Panc1 (cell line): ENCODE measurements around the gene RWDD4.
A peak's percentile ranks its signal among the peaks of the same experiment; 100 is the strongest.

Experiments
- POLR2AphosphoS5 ChIP-seq: IDR thresholded peaks from 2 replicates; pipeline ENCODE4 v1.6.1; 2012; ENCODE audit warnings: mild to moderate bottlenecking, low read depth, low read length, moderate library complexity
- TF ChIP-seq, protein P1 (sequence below): fragments of 450-650 bp; IDR thresholded peaks from 2 replicates; pipeline ENCODE4 v1.5.1; 2017; ENCODE audit warnings: mild to moderate bottlenecking
- TF ChIP-seq, protein P2 (sequence below), 2 experiments: IDR thresholded peaks; 2 replicates each; pipeline ENCODE4 v1.6.1; 2011 to 2012; ENCODE audit warnings: low read depth in 2 of 2, control low read depth in 1 of 2, low read length in 1 of 2, mild to moderate bottlenecking in 1 of 2, moderate library complexity in 1 of 2; ENCODE audit not compliant: insufficient read depth in 1 of 2

DNA sequence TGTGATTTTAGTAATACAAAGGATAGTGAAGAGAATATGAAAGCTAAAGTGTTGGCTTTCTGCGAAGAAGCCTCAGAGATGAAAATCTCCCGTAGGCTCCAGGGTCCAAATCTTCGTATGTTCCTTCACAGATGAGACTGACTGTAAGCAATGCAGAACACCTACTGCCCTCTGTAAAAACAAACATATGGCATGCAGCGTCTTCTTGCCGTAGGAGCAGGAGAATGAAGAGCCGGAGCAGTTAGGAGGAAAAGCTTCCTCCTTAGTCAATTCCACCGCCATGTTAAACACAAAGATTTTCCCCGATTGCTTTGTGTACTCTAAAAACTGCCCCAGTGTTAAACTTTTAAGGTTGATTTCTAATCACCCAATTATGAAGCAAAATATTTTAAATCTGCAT lies 22.5 kb downstream of the RWDD4 start:
- TF ChIP-seq, protein P1, sequence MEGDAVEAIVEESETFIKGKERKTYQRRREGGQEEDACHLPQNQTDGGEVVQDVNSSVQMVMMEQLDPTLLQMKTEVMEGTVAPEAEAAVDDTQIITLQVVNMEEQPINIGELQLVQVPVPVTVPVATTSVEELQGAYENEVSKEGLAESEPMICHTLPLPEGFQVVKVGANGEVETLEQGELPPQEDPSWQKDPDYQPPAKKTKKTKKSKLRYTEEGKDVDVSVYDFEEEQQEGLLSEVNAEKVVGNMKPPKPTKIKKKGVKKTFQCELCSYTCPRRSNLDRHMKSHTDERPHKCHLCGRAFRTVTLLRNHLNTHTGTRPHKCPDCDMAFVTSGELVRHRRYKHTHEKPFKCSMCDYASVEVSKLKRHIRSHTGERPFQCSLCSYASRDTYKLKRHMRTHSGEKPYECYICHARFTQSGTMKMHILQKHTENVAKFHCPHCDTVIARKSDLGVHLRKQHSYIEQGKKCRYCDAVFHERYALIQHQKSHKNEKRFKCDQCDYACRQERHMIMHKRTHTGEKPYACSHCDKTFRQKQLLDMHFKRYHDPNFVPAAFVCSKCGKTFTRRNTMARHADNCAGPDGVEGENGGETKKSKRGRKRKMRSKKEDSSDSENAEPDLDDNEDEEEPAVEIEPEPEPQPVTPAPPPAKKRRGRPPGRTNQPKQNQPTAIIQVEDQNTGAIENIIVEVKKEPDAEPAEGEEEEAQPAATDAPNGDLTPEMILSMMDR, result peak; percentile 16
- TF ChIP-seq POLR2AphosphoS5, result no peak
- TF ChIP-seq, protein P2, sequence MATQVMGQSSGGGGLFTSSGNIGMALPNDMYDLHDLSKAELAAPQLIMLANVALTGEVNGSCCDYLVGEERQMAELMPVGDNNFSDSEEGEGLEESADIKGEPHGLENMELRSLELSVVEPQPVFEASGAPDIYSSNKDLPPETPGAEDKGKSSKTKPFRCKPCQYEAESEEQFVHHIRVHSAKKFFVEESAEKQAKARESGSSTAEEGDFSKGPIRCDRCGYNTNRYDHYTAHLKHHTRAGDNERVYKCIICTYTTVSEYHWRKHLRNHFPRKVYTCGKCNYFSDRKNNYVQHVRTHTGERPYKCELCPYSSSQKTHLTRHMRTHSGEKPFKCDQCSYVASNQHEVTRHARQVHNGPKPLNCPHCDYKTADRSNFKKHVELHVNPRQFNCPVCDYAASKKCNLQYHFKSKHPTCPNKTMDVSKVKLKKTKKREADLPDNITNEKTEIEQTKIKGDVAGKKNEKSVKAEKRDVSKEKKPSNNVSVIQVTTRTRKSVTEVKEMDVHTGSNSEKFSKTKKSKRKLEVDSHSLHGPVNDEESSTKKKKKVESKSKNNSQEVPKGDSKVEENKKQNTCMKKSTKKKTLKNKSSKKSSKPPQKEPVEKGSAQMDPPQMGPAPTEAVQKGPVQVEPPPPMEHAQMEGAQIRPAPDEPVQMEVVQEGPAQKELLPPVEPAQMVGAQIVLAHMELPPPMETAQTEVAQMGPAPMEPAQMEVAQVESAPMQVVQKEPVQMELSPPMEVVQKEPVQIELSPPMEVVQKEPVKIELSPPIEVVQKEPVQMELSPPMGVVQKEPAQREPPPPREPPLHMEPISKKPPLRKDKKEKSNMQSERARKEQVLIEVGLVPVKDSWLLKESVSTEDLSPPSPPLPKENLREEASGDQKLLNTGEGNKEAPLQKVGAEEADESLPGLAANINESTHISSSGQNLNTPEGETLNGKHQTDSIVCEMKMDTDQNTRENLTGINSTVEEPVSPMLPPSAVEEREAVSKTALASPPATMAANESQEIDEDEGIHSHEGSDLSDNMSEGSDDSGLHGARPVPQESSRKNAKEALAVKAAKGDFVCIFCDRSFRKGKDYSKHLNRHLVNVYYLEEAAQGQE (IDR thresholded peaks at IDR 0.05; ENCODE audit: insufficient read depth in 1 of 2, low read depth in 2 of 2, low read length in 1 of 2), result no peak
